ENCODE results near the gene TSPEAR.
"Not testable (repeated sequence)": the region's sequence is repeated elsewhere in the genome, so short reads cannot be mapped to it uniquely, and the experiment has no call there.

TSPEAR gene

GRCh38 chr21:44650973-44651675 is 60.2 kb downstream of the TSPEAR start:
- DNase-seq (ENCODE audit: low read depth), result no peak

- DNase-seq (ENCODE audit: low read depth), result no peak
Measured at GRCh38 chr21:44650265-44650972, 61.0 kb downstream of the TSPEAR start.

- DNase-seq (ENCODE audit: low read depth), result no peak
Measured at GRCh38 chr21:44649521-44650100, 61.8 kb downstream of the TSPEAR start.

GRCh38 chr21:44648557-44649311 is 62.6 kb downstream of the TSPEAR start:
- DNase-seq (ENCODE audit: low read depth), result no peak

- DNase-seq (ENCODE audit: low read depth), result no peak
Measured at GRCh38 chr21:44647222-44647552, 64.2 kb downstream of the TSPEAR start.

- not testable (repeated sequence) for DNase-seq (ENCODE audit: low read depth)
Measured at GRCh38 chr21:44646366-44647221, 64.8 kb downstream of the TSPEAR start, which contains the start of gene KRTAP10-11. Gene KRTAP10-11, plus strand, starts transcription at chr21:44646414. Its CDS starts 45 bp downstream, at chr21:44646459.

GRCh38 chr21:44644878-44645277 is 66.5 kb downstream of the TSPEAR start:
- no peak for DNase-seq (ENCODE audit: low read depth)

GRCh38 chr21:44643741-44644310 is 67.5 kb downstream of the TSPEAR start:
- no peak for DNase-seq (ENCODE audit: low read depth)

- DNase-seq (ENCODE audit: low read depth), result no peak
Measured at GRCh38 chr21:44640761-44641160, 70.6 kb downstream of the TSPEAR start.

- no peak for DNase-seq (ENCODE audit: low read depth)
Measured at GRCh38 chr21:44639331-44639655, 72.1 kb downstream of the TSPEAR start.

- DNase-seq (ENCODE audit: low read depth), result not testable (repeated sequence)
Measured at GRCh38 chr21:44638506-44639330, 72.7 kb downstream of the TSPEAR start.

GRCh38 chr21:44637851-44638348 is 73.5 kb downstream of the TSPEAR start:
- not testable (repeated sequence) for DNase-seq (ENCODE audit: low read depth)

GRCh38 chr21:44637018-44637850 is 74.1 kb downstream of the TSPEAR start, which contains the start of gene KRTAP10-10:
Gene KRTAP10-10, plus strand, starts transcription at chr21:44637356. Its CDS starts 62 bp downstream, at chr21:44637418.
- no peak for DNase-seq (ENCODE audit: low read depth)

GRCh38 chr21:44636209-44637017 is 75.0 kb downstream of the TSPEAR start:
- DNase-seq (ENCODE audit: low read depth), result no peak

GRCh38 chr21:44632067-44632466 is 79.3 kb downstream of the TSPEAR start:
- no peak for DNase-seq (ENCODE audit: low read depth)

GRCh38 chr21:44630440-44630839 is 80.9 kb downstream of the TSPEAR start:
- no peak for DNase-seq (ENCODE audit: low read depth)

- no peak for DNase-seq (ENCODE audit: low read depth)
Measured at GRCh38 chr21:44628707-44629391, 82.5 kb downstream of the TSPEAR start.

- DNase-seq (ENCODE audit: low read depth), result not testable (repeated sequence)
Measured at GRCh38 chr21:44627831-44628233, 83.5 kb downstream of the TSPEAR start.
